Liver (tissue), 3 donors: ENCODE data around the gene NFKB2.

Experiments
- ATF3 ChIP-seq: IDR thresholded peaks from 2 replicates; pipeline ENCODE4 v1.6.1; 2016; ENCODE audit warnings: antibody characterized with exemption
- GABPA ChIP-seq, 2 donors: IDR thresholded peaks in 1 of 2; conservative IDR thresholded peaks in 1 of 2; 2 replicates each; pipeline ENCODE4 v1.6.1; 2016; ENCODE audit warnings: antibody characterized with exemption in 2 of 2, mild to moderate bottlenecking in 1 of 2, moderate library complexity in 1 of 2
- JUND ChIP-seq, 2 donors: IDR thresholded peaks; 2 replicates each; pipeline ENCODE4 v1.6.1; 2016; ENCODE audit warnings: antibody characterized with exemption in 2 of 2
- RAD21 ChIP-seq, 2 donors: IDR thresholded peaks; 2 replicates each; pipeline ENCODE4 v1.6.1; 2016; ENCODE audit warnings: antibody characterized with exemption in 2 of 2, mild to moderate bottlenecking in 2 of 2
- TAF1 ChIP-seq: conservative IDR thresholded peaks from 2 replicates; pipeline ENCODE4 v1.6.1; 2016; ENCODE audit warnings: antibody characterized with exemption, mild to moderate bottlenecking
- TF ChIP-seq, protein P1 (sequence below): fragments of 150-350 bp; IDR thresholded peaks from 2 replicates; pipeline ENCODE4 v1.5.1; 2017; ENCODE audit warnings: improper control_type of control experiment, low read depth, low read length; ENCODE audit not compliant: missing input control
- donor health status: healthy.
- donor health status: healthy.

DNA sequence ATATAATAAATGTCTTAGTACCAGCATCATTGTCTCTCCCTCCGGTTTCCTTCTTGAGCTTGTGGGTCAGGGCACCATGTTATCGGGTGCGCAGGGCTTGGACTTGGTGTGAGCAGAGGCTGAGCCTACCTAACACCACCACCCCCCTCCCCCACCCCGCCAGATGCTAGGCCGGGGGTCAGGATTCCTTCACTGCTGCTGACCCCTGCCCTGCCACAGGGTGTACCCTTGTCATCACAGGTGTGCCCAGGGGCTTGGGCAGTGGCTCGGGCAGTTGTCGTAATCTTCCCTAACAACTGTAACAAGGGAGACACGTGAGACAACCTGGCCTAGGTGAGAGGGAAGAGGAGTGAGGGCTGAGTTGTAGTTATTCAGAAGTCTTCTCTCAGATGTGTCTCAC lies 12.6 kb upstream of the NFKB2 start:
- TF ChIP-seq RAD21 (IDR thresholded peaks at IDR 0.05) (no peak), TAF1 (no peak), GABPA (IDR thresholded peaks at IDR 0.05 in 1 of 2, conservative IDR thresholded peaks at IDR 0.05 in 1 of 2) (no peak), JUND (IDR thresholded peaks at IDR 0.05) (no peak), ATF3 (no peak)
- TF ChIP-seq, protein P1, sequence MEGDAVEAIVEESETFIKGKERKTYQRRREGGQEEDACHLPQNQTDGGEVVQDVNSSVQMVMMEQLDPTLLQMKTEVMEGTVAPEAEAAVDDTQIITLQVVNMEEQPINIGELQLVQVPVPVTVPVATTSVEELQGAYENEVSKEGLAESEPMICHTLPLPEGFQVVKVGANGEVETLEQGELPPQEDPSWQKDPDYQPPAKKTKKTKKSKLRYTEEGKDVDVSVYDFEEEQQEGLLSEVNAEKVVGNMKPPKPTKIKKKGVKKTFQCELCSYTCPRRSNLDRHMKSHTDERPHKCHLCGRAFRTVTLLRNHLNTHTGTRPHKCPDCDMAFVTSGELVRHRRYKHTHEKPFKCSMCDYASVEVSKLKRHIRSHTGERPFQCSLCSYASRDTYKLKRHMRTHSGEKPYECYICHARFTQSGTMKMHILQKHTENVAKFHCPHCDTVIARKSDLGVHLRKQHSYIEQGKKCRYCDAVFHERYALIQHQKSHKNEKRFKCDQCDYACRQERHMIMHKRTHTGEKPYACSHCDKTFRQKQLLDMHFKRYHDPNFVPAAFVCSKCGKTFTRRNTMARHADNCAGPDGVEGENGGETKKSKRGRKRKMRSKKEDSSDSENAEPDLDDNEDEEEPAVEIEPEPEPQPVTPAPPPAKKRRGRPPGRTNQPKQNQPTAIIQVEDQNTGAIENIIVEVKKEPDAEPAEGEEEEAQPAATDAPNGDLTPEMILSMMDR, result no peak
